ENCODE data around the gene BNC2.

DNA sequence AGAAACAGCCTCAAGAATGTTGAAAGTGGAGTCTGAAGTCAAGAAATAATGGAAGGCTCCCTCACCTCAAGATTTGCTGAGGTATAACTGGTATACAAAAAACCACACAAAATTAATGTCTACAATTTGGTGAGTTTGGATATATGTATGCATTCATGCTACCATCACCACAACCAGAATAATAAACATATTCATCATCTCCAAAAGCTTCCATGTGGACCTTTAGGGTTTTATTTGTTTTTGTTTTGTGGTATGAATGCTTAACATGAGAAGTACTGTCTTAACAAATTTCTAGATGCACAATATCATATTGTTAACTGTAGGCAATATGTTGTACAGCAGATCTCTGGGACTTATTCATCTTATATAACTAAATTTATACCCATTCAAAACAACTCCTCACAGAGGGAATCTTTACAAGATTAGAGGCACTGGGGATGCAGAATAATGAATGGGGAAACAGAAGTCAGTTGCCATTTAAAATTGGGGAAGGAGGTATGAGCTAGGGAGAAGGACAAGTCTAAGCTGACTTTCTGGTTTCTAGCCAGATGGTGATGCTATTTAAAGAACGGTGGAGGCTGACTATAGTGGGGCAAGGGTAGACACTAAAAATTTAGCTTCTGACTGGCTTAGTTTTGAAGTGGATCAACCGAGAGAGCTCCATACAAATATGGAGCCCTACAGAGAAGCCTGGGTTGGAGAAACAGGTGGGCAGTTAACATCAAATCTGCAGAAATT is 213.9 kb downstream of the BNC2 start:
- no peak for TF ChIP-seq MAFK (conservative IDR thresholded peaks at IDR 0.05 in 1 of 2, IDR thresholded peaks at IDR 0.05 in 1 of 2; ENCODE audit: low read length in 2 of 2)
- no peak for TF ChIP-seq TP53 (CRISPR knock-in tag; conservative IDR thresholded peaks at IDR 0.05)
- no peak for TF ChIP-seq EZH2 (conservative IDR thresholded peaks at IDR 0.05; ENCODE audit: low read depth, low read length)
- TF ChIP-seq, protein P1, sequence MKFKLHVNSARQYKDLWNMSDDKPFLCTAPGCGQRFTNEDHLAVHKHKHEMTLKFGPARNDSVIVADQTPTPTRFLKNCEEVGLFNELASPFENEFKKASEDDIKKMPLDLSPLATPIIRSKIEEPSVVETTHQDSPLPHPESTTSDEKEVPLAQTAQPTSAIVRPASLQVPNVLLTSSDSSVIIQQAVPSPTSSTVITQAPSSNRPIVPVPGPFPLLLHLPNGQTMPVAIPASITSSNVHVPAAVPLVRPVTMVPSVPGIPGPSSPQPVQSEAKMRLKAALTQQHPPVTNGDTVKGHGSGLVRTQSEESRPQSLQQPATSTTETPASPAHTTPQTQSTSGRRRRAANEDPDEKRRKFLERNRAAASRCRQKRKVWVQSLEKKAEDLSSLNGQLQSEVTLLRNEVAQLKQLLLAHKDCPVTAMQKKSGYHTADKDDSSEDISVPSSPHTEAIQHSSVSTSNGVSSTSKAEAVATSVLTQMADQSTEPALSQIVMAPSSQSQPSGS (CRISPR knock-in tag; IDR thresholded peaks at IDR 0.05), result no peak
- no peak for TF ChIP-seq PHF8 (CRISPR knock-in tag; IDR thresholded peaks at IDR 0.05)
- TF ChIP-seq, protein P2, sequence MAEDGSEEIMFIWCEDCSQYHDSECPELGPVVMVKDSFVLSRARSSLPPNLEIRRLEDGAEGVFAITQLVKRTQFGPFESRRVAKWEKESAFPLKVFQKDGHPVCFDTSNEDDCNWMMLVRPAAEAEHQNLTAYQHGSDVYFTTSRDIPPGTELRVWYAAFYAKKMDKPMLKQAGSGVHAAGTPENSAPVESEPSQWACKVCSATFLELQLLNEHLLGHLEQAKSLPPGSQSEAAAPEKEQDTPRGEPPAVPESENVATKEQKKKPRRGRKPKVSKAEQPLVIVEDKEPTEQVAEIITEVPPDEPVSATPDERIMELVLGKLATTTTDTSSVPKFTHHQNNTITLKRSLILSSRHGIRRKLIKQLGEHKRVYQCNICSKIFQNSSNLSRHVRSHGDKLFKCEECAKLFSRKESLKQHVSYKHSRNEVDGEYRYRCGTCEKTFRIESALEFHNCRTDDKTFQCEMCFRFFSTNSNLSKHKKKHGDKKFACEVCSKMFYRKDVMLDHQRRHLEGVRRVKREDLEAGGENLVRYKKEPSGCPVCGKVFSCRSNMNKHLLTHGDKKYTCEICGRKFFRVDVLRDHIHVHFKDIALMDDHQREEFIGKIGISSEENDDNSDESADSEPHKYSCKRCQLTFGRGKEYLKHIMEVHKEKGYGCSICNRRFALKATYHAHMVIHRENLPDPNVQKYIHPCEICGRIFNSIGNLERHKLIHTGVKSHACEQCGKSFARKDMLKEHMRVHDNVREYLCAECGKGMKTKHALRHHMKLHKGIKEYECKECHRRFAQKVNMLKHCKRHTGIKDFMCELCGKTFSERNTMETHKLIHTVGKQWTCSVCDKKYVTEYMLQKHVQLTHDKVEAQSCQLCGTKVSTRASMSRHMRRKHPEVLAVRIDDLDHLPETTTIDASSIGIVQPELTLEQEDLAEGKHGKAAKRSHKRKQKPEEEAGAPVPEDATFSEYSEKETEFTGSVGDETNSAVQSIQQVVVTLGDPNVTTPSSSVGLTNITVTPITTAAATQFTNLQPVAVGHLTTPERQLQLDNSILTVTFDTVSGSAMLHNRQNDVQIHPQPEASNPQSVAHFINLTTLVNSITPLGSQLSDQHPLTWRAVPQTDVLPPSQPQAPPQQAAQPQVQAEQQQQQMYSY (CRISPR knock-in tag; IDR thresholded peaks at IDR 0.05), result no peak
- TF ChIP-seq, protein P3, sequence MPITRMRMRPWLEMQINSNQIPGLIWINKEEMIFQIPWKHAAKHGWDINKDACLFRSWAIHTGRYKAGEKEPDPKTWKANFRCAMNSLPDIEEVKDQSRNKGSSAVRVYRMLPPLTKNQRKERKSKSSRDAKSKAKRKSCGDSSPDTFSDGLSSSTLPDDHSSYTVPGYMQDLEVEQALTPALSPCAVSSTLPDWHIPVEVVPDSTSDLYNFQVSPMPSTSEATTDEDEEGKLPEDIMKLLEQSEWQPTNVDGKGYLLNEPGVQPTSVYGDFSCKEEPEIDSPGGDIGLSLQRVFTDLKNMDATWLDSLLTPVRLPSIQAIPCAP (CRISPR knock-in tag; IDR thresholded peaks at IDR 0.05; ENCODE audit: low read depth), result no peak
- no peak for TF ChIP-seq ZNF232 (CRISPR knock-in tag; IDR thresholded peaks at IDR 0.05; ENCODE audit: borderline replicate concordance)
- TF ChIP-seq GATAD2A (CRISPR knock-in tag; IDR thresholded peaks at IDR 0.05), result no peak
- no peak for TF ChIP-seq RFX5 (IDR thresholded peaks at IDR 0.05; ENCODE audit: low read depth, low read length)
- TF ChIP-seq HNRNPUL1 (IDR thresholded peaks at IDR 0.05; ENCODE audit: low read depth, low read length), result no peak
- no peak for TF ChIP-seq ZNF629 (CRISPR knock-in tag; conservative IDR thresholded peaks at IDR 0.05)
- TF ChIP-seq ESRRA (CRISPR knock-in tag; IDR thresholded peaks at IDR 0.05; ENCODE audit: low read depth), result no peak
